Stimulated activated naive CD4-positive, alpha-beta T cell treated with Interleukin-2 at 50 U/mL for 16 hours (primary cell): ENCODE data around the gene GALR2.

Experiments used
- DNase-seq: peaks from one replicate; lab custom pipeline; 2025; lab: John Stamatoyannopoulos, UW

GALR2 gene

DNA sequence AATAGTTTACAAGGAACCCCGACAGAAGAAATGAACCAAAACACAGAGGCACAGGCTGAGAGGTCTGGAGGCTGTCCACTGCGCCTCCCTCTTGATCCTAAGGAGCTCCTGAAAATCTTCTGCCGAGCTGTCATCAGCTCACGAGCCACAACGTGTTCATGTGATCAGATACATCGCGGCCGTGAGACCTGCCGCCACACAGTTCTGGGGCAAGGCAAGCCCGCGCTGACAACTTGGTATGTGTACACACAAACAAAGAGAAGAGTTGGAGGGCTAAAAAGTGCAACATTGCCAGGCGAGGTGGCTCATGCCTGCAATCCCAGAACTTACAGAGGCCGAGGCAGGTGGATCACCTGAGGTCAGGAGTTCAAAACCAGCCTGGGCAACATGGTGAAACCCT lies 21.4 kb downstream of the GALR2 start:
- DNase-seq = no peak

- DNase-seq = no peak
These were observed 23.2 kb downstream of the GALR2 start for GRCh38 chr17:76097716-76098295.

GRCh38 chr17:76102944-76103273 lies 28.3 kb downstream of the GALR2 start:
- DNase-seq = no peak

DNA sequence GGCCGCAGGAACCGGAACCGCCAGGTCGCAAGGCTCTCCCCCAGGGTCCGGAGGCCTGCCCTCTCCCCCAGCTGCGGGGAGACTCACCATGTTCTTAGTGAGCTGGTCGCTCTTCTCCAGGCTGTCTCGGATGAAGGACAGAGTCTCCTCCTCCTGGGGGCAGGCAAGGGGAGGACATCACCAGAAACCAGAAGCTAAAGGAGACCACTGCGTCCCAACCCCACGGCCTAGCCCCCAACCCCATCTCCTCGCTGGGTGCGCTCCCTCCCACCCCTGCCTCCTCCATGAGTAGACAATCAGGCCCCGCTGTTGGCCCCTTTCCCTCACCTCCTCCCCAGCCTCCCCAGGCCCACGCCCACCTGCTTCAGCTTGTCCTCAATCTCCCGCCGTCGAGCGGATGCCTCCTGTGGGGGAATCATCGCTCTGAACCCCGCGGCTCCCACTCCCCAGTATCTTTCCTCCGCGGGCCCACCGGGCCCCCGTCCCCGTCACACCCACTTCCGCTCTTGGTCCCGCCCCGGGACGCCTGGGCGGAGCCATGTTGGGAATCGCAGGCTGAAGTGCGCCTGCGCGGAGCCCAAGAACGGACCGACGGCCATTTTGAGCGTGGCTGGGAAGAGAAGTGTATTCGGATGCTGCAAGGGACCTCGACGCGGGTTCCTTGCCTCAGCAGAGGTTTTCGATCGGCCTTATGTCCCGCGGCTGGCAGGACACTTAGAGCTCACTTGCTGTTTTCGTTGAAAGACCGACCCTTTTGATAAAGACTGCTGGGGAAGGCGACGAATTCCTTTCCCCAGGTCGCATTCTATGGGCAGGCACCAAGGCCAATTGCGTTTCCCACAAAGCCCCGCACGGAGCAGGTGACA lies 28.9 kb downstream of the GALR2 start, which contains the start of gene EXOC7:
Gene EXOC7 (minus strand): TSS at position 514 of the 866 bp plus-strand sequence. CDS start 95 bp downstream, at position 419.
- DNase-seq = peak; percentile 85

DNA sequence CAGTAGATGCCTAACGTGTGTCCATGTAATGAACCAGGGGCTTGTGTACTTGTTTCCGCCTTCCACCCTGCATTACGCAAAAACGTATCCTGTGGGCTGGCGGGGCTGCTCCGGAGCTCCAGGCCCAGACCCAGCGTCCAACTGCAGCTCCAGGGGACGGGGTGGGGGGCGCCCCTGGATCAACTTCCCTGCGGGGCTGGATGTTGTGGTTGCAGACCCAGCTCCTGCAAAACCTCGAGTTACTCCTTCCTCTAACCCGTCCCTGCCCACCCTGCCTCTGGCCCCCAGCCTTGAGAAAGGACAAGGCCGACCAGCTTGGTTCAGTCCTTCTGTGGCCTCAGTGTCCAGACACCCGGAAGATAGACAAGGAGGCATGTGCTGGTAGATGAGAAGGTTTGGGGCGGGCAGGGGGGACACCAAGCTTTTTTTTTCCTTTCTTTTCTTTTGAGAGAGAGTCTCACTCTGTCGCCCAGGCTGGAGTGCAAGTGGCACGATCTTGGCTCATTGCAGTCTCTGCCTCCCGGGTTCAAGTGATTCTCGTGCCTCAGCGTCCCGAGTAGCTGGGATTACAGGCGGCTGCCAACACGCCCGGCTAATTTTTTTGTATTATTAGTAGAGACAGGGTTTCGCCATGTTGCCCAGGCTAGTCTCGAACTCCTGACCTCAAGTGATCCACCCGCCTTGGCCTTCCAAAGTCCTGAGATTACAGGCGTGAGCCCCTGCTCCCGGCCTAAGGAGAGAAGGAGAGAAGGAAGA lies 29.7 kb downstream of the GALR2 start:
- no peak for DNase-seq

- DNase-seq = no peak
These were observed 30.3 kb downstream of the GALR2 start for GRCh38 chr17:76104896-76105231.

DNA sequence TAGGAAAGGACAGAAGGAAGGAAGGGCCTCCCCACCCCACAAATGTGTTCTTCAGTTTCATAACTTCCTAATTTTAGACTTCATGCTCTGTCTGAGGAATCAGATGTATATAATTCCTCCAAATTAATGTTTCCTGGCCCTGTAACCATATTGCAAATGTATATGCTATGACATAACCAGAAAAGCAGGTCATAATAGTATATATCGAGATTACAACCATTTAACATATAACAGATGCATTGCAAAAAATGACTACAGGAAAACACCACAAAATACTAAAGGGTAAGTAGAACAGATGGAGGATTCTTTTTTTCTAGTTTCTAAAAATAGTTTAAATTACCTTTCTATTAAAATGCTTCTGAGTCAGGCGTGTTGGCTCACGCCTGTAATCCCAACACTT lies 32.1 kb downstream of the GALR2 start:
- no peak for DNase-seq

- DNase-seq = no peak
These were observed 32.9 kb downstream of the GALR2 start for GRCh38 chr17:76107509-76107908.

GRCh38 chr17:76111956-76112355 lies 37.4 kb downstream of the GALR2 start:
- no peak for DNase-seq

DNA sequence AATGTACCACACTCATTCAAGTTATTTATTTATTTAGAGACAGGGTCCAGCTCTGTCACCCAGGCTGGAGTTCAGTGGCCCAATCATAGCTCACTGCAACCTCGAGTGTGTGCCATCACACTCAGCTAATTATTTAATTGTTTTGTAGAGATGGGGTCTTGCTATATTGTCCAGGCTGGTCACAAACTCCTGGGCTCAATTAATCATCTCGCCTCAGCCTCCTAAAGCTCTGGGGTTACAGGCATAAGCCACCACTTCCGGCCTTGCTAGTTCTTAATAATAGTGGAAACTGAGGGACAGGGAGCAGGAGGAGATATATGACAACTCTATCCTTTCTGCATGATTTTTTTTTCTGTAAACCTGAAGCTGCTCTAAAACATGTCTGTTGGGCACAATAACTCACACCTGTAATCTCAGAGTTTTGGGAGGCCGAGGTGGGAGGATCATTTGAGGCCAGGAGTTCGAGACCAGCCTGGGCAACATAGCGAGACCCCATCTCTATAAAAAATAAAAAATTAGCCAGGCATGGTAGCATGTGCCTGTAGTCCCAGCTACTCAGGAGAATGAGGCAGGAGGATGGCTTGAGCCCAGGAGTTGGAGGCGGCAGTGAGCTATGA lies 40.7 kb downstream of the GALR2 start:
- DNase-seq = no peak

- no peak for DNase-seq
These were observed 45.1 kb downstream of the GALR2 start for GRCh38 chr17:76119409-76120371.

GRCh38 chr17:76120658-76121008 lies 46.1 kb downstream of the GALR2 start:
- DNase-seq = no peak

GRCh38 chr17:76121932-76122430 lies 47.4 kb downstream of the GALR2 start:
- no peak for DNase-seq

GRCh38 chr17:76122431-76123190 lies 48.0 kb downstream of the GALR2 start:
- no peak for DNase-seq

- no peak for DNase-seq
These were observed 48.6 kb downstream of the GALR2 start for GRCh38 chr17:76123191-76123499.

GRCh38 chr17:76123749-76124581 lies 49.4 kb downstream of the GALR2 start:
- DNase-seq = no peak

DNA sequence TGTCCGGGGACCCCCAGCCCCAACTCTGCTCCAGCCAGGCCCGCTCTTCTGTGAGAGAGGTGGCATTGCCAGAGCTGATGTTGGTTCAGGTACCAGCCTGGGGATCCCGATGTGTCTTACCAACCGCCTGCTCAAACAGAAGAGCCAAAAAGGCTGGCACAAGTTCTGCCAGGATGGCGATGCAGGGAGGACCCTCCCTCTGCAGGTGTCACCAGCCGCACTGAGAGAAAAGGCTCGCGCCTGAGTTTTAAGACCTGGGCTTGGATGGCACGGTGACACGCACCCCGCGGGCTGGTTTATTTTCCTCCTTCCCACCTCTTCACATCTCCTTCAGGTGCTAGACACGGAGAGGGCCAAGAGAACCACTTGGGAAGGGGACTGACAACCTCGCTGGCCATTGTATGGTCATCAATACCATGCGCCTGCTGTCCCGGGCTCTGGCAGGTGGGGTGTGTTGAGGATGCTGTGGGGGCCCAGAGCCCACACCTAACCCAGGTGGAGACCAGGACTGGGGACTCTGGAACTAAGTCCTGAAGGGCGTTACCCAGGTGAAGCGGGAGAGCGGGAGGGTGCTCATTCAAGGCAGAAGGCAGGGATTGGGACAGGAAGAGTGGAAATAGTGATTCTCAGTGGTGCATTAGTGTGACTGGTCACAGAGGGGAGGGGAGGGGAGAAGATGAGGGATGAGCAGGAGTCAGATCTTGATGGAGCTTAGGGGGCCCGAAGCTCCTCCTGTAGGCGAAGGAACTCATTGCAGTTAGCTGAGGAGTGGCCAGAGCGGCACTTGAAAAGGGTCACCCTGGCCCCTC lies 50.2 kb downstream of the GALR2 start:
- DNase-seq = no peak

DNA sequence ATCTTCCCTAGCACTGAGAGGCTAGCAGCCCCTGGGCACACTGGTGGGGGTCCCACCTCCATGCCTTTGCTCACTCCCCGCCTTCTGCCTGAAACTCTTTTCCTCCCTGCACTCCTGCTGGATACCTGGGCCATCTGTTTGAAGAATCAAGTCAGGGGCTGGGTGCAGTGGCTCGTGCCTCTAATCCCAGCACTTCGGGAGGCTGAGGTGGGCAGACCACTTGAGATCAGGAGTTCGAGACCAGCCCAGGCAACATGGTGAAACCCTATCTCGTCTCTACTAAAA lies 50.8 kb downstream of the GALR2 start:
- no peak for DNase-seq

GRCh38 chr17:76125922-76126321 lies 51.3 kb downstream of the GALR2 start:
- DNase-seq = no peak
